DND-41 (cell line): Measurements from ENCODE around the gene TBC1D19.
A peak's percentile ranks its signal among the peaks of the same experiment; 100 is the strongest.

Experiments
- ATAC-seq: fragments of 200-7000 bp; cut with Tn5 transposase; 3 replicates; pipeline ENCODE4 v1.9.1; 2021; ENCODE audit warnings: low read depth; ENCODE audit not compliant: insufficient read depth
- DNase-seq: peaks from one replicate; pipeline ENCODE4 v3.0.0-alpha.2; 2020
- H2AFZ ChIP-seq: 2 replicates; pipeline ENCODE4 v1.6.0; 2012; ENCODE audit warnings: low read depth, low read length
- H3K27ac ChIP-seq: 2 replicates; pipeline ENCODE4 v1.5.1; 2012; ENCODE audit warnings: low read length, inconsistent platforms
- H3K27me3 ChIP-seq: fragments of 200-600 bp; sonication (generic); 2 replicates; pipeline ENCODE4 v1.6.0; 2012; ENCODE audit warnings: low read length, mild to moderate bottlenecking, inconsistent platforms; ENCODE audit not compliant: insufficient read depth, poor library complexity
- H3K36me3 ChIP-seq: 2 replicates; pipeline ENCODE4 v1.5.1; 2012; ENCODE audit warnings: low read length, inconsistent platforms; ENCODE audit not compliant: insufficient read depth
- H3K4me1 ChIP-seq: 2 replicates; pipeline ENCODE4 v1.5.1; 2012; ENCODE audit warnings: mild to moderate bottlenecking, low read length; ENCODE audit not compliant: insufficient read depth
- H3K4me2 ChIP-seq: 2 replicates; pipeline ENCODE4 v1.6.0; 2012; ENCODE audit warnings: mild to moderate bottlenecking, moderate library complexity, low read length, inconsistent platforms; ENCODE audit not compliant: insufficient read depth
- H3K4me3 ChIP-seq, 2 experiments: fragments of 200-600 bp in 1 of 2; shearing (Covaris generic) in 1 of 2; 2 replicates each; pipeline ENCODE4 v1.5.1; 2012 to 2016; ENCODE audit warnings: inconsistent platforms in 2 of 2, low read length in 2 of 2, mild to moderate bottlenecking in 2 of 2, low read depth in 1 of 2, moderate library complexity in 1 of 2
- H3K79me2 ChIP-seq: 2 replicates; pipeline ENCODE4 v1.6.0; 2012; ENCODE audit warnings: low read length, inconsistent platforms; ENCODE audit not compliant: insufficient read depth
- H3K9ac ChIP-seq: 2 replicates; pipeline ENCODE4 v1.6.0; 2012; ENCODE audit warnings: low read depth, mild to moderate bottlenecking, inconsistent platforms, low read length, moderate library complexity
- H3K9me3 ChIP-seq: 2 replicates; pipeline ENCODE4 v1.5.1; 2012; ENCODE audit warnings: low read length, moderate library complexity, mild to moderate bottlenecking, inconsistent platforms; ENCODE audit not compliant: insufficient read depth, severe bottlenecking
- H4K20me1 ChIP-seq: 2 replicates; pipeline ENCODE4 v1.6.0; 2012; ENCODE audit warnings: low read length; ENCODE audit not compliant: insufficient read depth
- CTCF ChIP-seq: IDR thresholded peaks from 2 replicates; pipeline ENCODE4 v1.5.1; 2012; ENCODE audit warnings: borderline replicate concordance, low read length, moderate library complexity, mild to moderate bottlenecking; ENCODE audit not compliant: poor library complexity, severe bottlenecking; ENCODE audit errors: extremely low read depth
- EZH2 ChIP-seq: IDR thresholded peaks from 3 replicates; pipeline ENCODE4 v1.6.1; 2012; ENCODE audit warnings: borderline replicate concordance, low read depth, mild to moderate bottlenecking, moderate library complexity, low read length, inconsistent platforms; ENCODE audit not compliant: severe bottlenecking

The TBC1D19 gene

GRCh38 chr4:26611885-26612284, 28.0 kb downstream of the TBC1D19 start:
- no peaks in the 10 kb centered on the region for H3K27me3 ChIP-seq
- DNase-seq (peak; percentile 12), ATAC-seq (peak; percentile 75)
- TF ChIP-seq EZH2 (no peak), CTCF (no peak)
- peaks cover 70% of the 10 kb centered on the region for H3K4me1 ChIP-seq
- peak overlapping the region; percentile 33; the same call in 1 of the 2 replicates for H3K4me2 ChIP-seq
- peak overlapping the region; percentile 87 for H3K27ac ChIP-seq
- no peaks in the 10 kb centered on the region for H3K36me3 ChIP-seq
- peak overlapping the region; percentile 44 for H3K9ac ChIP-seq
- H3K4me3 ChIP-seq, result no peak overlapping the region
- no peak overlapping the region for H2AFZ ChIP-seq
- H3K9me3 ChIP-seq, result no peaks in the 10 kb centered on the region
- peaks cover 27% of the 10 kb centered on the region; the same call in 1 of the 2 replicates for H3K79me2 ChIP-seq
- no peaks in the 10 kb centered on the region for H4K20me1 ChIP-seq

- Histone ChIP-seq H3K9ac (peak overlapping the region; percentile 44), H3K79me2 (peaks cover 23% of the 10 kb centered on the region; the same call in 1 of the 2 replicates), H3K4me2 (peak overlapping the region; percentile 38), H3K27ac (peak overlapping the region; percentile 87), H3K4me3 (no peak overlapping the region), H3K27me3 (no peaks in the 10 kb centered on the region), H3K9me3 (no peaks in the 10 kb centered on the region), H4K20me1 (no peaks in the 10 kb centered on the region), H3K4me1 (peaks cover 57% of the 10 kb centered on the region), H2AFZ (no peak overlapping the region), H3K36me3 (0 out of 2 replicates have a peak, but pooled peaks cover 3% of the 10 kb centered on the region)
- TF ChIP-seq EZH2 (no peak), CTCF (no peak)
- no peak for ATAC-seq
- DNase-seq, result no peak
Observed at GRCh38 chr4:26613237-26613636, 29.4 kb downstream of the TBC1D19 start.

- H3K27me3 ChIP-seq, result no peaks in the 10 kb centered on the region
- no peak for TF ChIP-seq EZH2
- no peak for TF ChIP-seq CTCF
- ATAC-seq (no peak), DNase-seq (no peak)
- H2AFZ ChIP-seq, result no peak overlapping the region
- H3K27ac ChIP-seq, result peak overlapping the region; percentile 87
- H3K36me3 ChIP-seq, result 0 out of 2 replicates have a peak, but pooled peaks cover 3% of the 10 kb centered on the region
- no peak overlapping the region for H3K4me3 ChIP-seq
- no peaks in the 10 kb centered on the region for H4K20me1 ChIP-seq
- H3K9me3 ChIP-seq, result no peaks in the 10 kb centered on the region
- H3K79me2 ChIP-seq, result peaks cover 23% of the 10 kb centered on the region; the same call in 1 of the 2 replicates
- peak overlapping the region; percentile 44 for H3K9ac ChIP-seq
- H3K4me2 ChIP-seq, result peak overlapping the region; percentile 38; the same call in 1 of the 2 replicates
- H3K4me1 ChIP-seq, result peaks cover 52% of the 10 kb centered on the region
Observed at GRCh38 chr4:26613735-26614134, 29.9 kb downstream of the TBC1D19 start.
